Esophagus mucosa (tissue), 1 donor: ENCODE measurements around the gene PSMF1. TPM values are rescaled to one million over a fixed set of nuclear protein-coding genes. Genes with fewer than 3 reads are reported as not detected.
"Not testable (repeated sequence)": the region's sequence is repeated elsewhere in the genome, so short reads cannot be mapped to it uniquely, and the experiment has no call there.

Source experiments
- ATAC-seq: fragments of 200-7000 bp; cut with Tn5 transposase; one replicate; pipeline ENCODE4 v1.9.1; 2020
- total RNA-seq: library from RNA; stranded (reverse); gene quantifications from one replicate; pipeline ENCODE4 v1.2.4, GENCODE V29; 2023
- donor health status: DM: yes; HTN: yes; CAD: no.

PSMF1 gene
- total RNA-seq, 1 donor from 2014 or later: 98.5 TPM

GRCh38 chr20:1216527-1217427, 98.4 kb downstream of the PSMF1 start:
- not testable (repeated sequence) for ATAC-seq

Other genes with a start within 250 kb of the PSMF1 start
- 0.08 TPM for gene ANGPT4, start 202.3 kb upstream of the PSMF1 start, total RNA-seq
- gene RSPO4, start 116.3 kb upstream of the PSMF1 start, total RNA-seq: not detected
- gene TMEM74B, start 66.4 kb downstream of the PSMF1 start, total RNA-seq: 1.4 TPM
- 0.24 TPM for gene C20orf202, start 84.9 kb downstream of the PSMF1 start, total RNA-seq
- not detected for gene RAD21L1, start 107.4 kb downstream of the PSMF1 start, total RNA-seq
- gene SNPH, start 147.7 kb downstream of the PSMF1 start, total RNA-seq: 0.64 TPM
- 107 TPM for gene SDCBP2, start 210.5 kb downstream of the PSMF1 start, total RNA-seq